Parathyroid adenoma (tissue), 2 donors: ENCODE data around the gene IQCB1.

Source experiments
- H2AFZ ChIP-seq: fragments of 300-600 bp; sonication (generic); one replicate; pipeline ENCODE4 v1.7.0; 2017; ENCODE audit warnings: antibody characterized with exemption, mild to moderate bottlenecking
- H3K27ac ChIP-seq: fragments of 300-600 bp; sonication (generic); one replicate; pipeline ENCODE4 v1.7.0; 2017
- H3K27me3 ChIP-seq: fragments of 300-600 bp; sonication (generic); one replicate; pipeline ENCODE4 v1.7.0; 2017; ENCODE audit warnings: low read length; ENCODE audit not compliant: control insufficient read depth, insufficient read depth
- H3K36me3 ChIP-seq: fragments of 300-600 bp; sonication (generic); one replicate; pipeline ENCODE4 v1.7.0; 2017; ENCODE audit warnings: low read length; ENCODE audit not compliant: control insufficient read depth, insufficient read depth
- H3K4me1 ChIP-seq: fragments of 300-600 bp; sonication (generic); one replicate; pipeline ENCODE4 v1.7.0; 2017; ENCODE audit warnings: control low read depth
- H3K4me2 ChIP-seq: fragments of 300-600 bp; sonication (generic); one replicate; pipeline ENCODE4 v1.7.0; 2017; ENCODE audit warnings: low read length
- H3K4me3 ChIP-seq: fragments of 300-600 bp; sonication (generic); one replicate; pipeline ENCODE4 v1.7.0; 2017; ENCODE audit warnings: low read depth, low read length
- H3K79me2 ChIP-seq: fragments of 300-600 bp; sonication (generic); one replicate; pipeline ENCODE4 v1.7.0; 2017; ENCODE audit warnings: control low read depth
- H3K9ac ChIP-seq: fragments of 300-600 bp; sonication (generic); one replicate; pipeline ENCODE4 v1.7.0; 2017; ENCODE audit warnings: mild to moderate bottlenecking
- H3K9me3 ChIP-seq: fragments of 300-600 bp; sonication (generic); one replicate; pipeline ENCODE4 v1.7.0; 2017; ENCODE audit warnings: low read length; ENCODE audit not compliant: control insufficient read depth
- CTCF ChIP-seq: fragments of 300-600 bp; sonication (generic); IDR thresholded peaks from one replicate; pipeline ENCODE4 v1.7.0; 2017; ENCODE audit warnings: antibody characterized with exemption, mild to moderate bottlenecking
- donor health status: primary hyperparathyroidism.

Gene IQCB1

DNA sequence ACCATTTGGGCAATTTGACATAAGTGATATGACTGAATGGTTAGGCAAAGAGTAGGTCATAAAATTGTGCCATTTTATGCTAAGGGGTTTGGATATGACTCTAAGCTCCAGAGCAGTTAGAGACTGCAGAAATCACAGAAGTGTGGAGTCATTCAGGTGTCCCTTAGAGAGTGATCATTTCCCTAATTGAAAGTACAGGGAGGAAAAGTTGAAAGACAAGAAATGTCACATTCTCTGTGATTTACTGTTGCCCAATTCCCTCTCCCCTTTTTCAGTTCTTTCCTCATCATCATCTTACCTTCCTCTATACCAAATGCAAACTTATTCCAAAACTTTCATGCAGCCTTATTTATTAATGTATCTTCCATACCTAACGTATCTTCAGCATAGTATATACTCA lies 82.6 kb downstream of the IQCB1 start:
- no peak overlapping the region for H3K27ac ChIP-seq
- H3K27me3 ChIP-seq, result no peaks in the 10 kb centered on the region
- H3K36me3 ChIP-seq, result no peaks in the 10 kb centered on the region
- no peak overlapping the region for H3K4me3 ChIP-seq
- no peak for TF ChIP-seq CTCF
- H3K4me1 ChIP-seq, result peaks cover 10% of the 10 kb centered on the region
- H3K79me2 ChIP-seq, result peaks cover 12% of the 10 kb centered on the region
- no peaks in the 10 kb centered on the region for H3K9me3 ChIP-seq
- H2AFZ ChIP-seq, result no peak overlapping the region
- H3K4me2 ChIP-seq, result no peak overlapping the region
- H3K9ac ChIP-seq, result no peak overlapping the region

DNA sequence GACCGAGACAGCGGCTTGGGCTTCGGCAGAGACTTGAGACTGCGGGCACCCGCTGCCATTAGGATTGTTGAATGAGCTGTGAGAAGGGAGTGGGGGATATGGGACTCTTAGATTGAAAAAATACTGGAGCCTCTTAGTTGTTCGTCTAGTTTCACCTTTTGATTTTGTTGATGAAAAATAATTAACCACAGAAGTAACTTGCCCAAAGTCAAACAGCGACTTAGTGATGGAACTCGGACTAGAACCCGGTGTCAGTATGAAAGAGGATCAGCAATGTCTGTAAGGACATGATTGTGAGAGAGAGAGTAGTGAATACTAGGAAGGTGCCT lies 84.8 kb downstream of the IQCB1 start:
- Histone ChIP-seq H3K36me3 (no peaks in the 10 kb centered on the region), H3K27me3 (no peaks in the 10 kb centered on the region), H3K9me3 (no peaks in the 10 kb centered on the region), H3K4me3 (peak overlapping the region; percentile 92), H3K4me1 (peaks cover 10% of the 10 kb centered on the region), H3K4me2 (peak overlapping the region; percentile 95), H3K27ac (peak overlapping the region; percentile 95), H2AFZ (peak overlapping the region; percentile 71), H3K79me2 (peaks cover 21% of the 10 kb centered on the region), H3K9ac (no peak overlapping the region)
- TF ChIP-seq CTCF, result no peak

DNA sequence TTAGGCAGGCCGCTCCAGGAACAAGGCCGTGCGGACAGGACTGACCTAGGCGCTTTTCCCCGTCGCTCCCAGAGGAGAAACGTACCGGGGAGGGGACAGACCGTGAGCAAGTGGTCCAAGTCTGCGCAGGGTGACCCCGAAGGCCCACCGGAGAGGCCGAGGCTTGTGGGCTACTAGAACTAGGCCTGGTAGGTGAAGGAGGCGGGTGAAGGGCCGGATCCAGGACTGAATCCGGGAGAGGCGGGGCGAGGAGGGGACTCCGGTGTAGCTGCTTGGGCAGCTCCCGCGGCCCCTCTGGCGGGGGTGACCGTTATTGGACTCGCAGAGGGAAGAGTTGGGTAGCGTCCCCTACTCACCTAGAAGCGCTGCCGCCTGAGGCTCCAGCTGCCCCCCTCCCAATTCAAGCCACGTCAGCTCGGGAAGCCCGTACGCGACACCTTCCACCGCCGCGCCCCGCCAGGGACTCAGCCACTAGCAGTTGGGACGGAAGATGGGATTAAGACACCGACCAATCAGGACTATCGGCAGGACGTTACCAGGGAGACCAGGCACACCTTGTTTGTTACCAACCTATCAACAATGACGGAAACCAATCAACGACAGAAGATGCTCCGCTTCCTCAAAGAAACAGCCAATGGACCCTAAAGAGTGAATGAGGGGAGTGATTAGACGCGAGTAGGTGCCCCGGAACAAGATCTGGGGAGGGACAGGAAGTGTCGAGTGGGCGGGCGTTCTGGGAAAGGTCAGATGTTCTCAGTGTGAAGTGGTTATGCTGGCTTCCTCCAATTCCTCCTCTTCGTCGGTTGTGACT lies 85.4 kb downstream of the IQCB1 start, which contains the start of gene GOLGB1:
TSS of gene GOLGB1 (minus strand) at position 466 of the 811 bp plus-strand sequence. CDS start 18,770 bp downstream, outside the sequence.
- peak within 1 kb of the TSS; percentile 82 for H3K9ac ChIP-seq
- H3K27ac ChIP-seq, result peak within 1 kb of the TSS; percentile 95
- no peaks in the 10 kb centered on the region for H3K27me3 ChIP-seq
- peaks cover 13% of the 10 kb centered on the region for H3K4me1 ChIP-seq
- H3K36me3 ChIP-seq, result no peaks in the 10 kb centered on the region
- TF ChIP-seq CTCF, result no peak
- H3K79me2 ChIP-seq, result peaks cover 25% of the 10 kb centered on the region
- peak within 1 kb of the TSS; percentile 95 for H3K4me2 ChIP-seq
- peak within 1 kb of the TSS; percentile 92 for H3K4me3 ChIP-seq
- H3K9me3 ChIP-seq, result no peaks in the 10 kb centered on the region
- H2AFZ ChIP-seq, result peak within 1 kb of the TSS; percentile 81

- Histone ChIP-seq H2AFZ (peak overlapping the region; percentile 81), H3K4me1 (peaks cover 13% of the 10 kb centered on the region), H3K4me2 (peak overlapping the region; percentile 79), H3K27me3 (no peaks in the 10 kb centered on the region), H3K9ac (peak overlapping the region; percentile 82), H3K9me3 (no peaks in the 10 kb centered on the region), H3K4me3 (peak overlapping the region; percentile 92), H3K27ac (peak overlapping the region; percentile 95), H3K79me2 (peaks cover 25% of the 10 kb centered on the region), H3K36me3 (no peaks in the 10 kb centered on the region)
- TF ChIP-seq CTCF, result no peak
Measured at GRCh38 chr3:121748680-121749275, 86.1 kb downstream of the IQCB1 start.
